Measurements from ENCODE around the gene CDYL2.

Gene CDYL2

GRCh38 chr16:80710918-80711317 lies 93.5 kb downstream of the CDYL2 start:
- ATAC-seq, result no peak
- no peak for TF ChIP-seq POU6F1 (CRISPR knock-in tag; IDR thresholded peaks at IDR 0.05; ENCODE audit: borderline replicate concordance, low read depth)

GRCh38 chr16:80708823-80709222 lies 95.6 kb downstream of the CDYL2 start:
- TF ChIP-seq ISL1 (CRISPR knock-in tag; IDR thresholded peaks at IDR 0.05) (no peak), RARB (CRISPR knock-in tag; IDR thresholded peaks at IDR 0.05) (no peak), ZFP3 (CRISPR knock-in tag; IDR thresholded peaks at IDR 0.05) (no peak), ZC3H10 (CRISPR knock-in tag; IDR thresholded peaks at IDR 0.05) (no peak), POU6F1 (CRISPR knock-in tag; IDR thresholded peaks at IDR 0.05; ENCODE audit: borderline replicate concordance, low read depth) (no peak), GLIS3 (CRISPR knock-in tag; IDR thresholded peaks at IDR 0.05) (no peak), TOX (CRISPR knock-in tag; IDR thresholded peaks at IDR 0.05; ENCODE audit: borderline replicate concordance) (no peak), ZNF70 (CRISPR knock-in tag; IDR thresholded peaks at IDR 0.05) (no peak), CSRNP3 (CRISPR knock-in tag; IDR thresholded peaks at IDR 0.05) (no peak), OSR1 (CRISPR knock-in tag; IDR thresholded peaks at IDR 0.05) (no peak), ZNF8 (CRISPR knock-in tag; IDR thresholded peaks at IDR 0.05) (no peak)
- no peak for ATAC-seq

- ATAC-seq, result no peak
- no peak for TF ChIP-seq ESRRG (CRISPR knock-in tag; IDR thresholded peaks at IDR 0.05)
- no peak for TF ChIP-seq CSDC2 (CRISPR knock-in tag; IDR thresholded peaks at IDR 0.05)
- no peak for TF ChIP-seq CSRNP3 (CRISPR knock-in tag; IDR thresholded peaks at IDR 0.05)
These were observed 96.7 kb downstream of the CDYL2 start for GRCh38 chr16:80707686-80708085.

GRCh38 chr16:80705596-80705995 lies 98.8 kb downstream of the CDYL2 start:
- ATAC-seq, result no peak
- TF ChIP-seq TOX (CRISPR knock-in tag; IDR thresholded peaks at IDR 0.05; ENCODE audit: borderline replicate concordance) (no peak), RARB (CRISPR knock-in tag; IDR thresholded peaks at IDR 0.05) (no peak), ARNTL (CRISPR knock-in tag; IDR thresholded peaks at IDR 0.05; ENCODE audit: borderline replicate concordance, low read depth) (no peak), TSHZ2 (CRISPR knock-in tag; IDR thresholded peaks at IDR 0.05) (no peak), ZC3H10 (CRISPR knock-in tag; IDR thresholded peaks at IDR 0.05) (no peak), OSR1 (CRISPR knock-in tag; IDR thresholded peaks at IDR 0.05) (no peak), ZFP3 (CRISPR knock-in tag; IDR thresholded peaks at IDR 0.05) (no peak), CREB5 (CRISPR knock-in tag; IDR thresholded peaks at IDR 0.05; ENCODE audit: low read depth) (no peak), GLIS3 (CRISPR knock-in tag; IDR thresholded peaks at IDR 0.05) (no peak), ZNF8 (CRISPR knock-in tag; IDR thresholded peaks at IDR 0.05) (no peak), CSDC2 (CRISPR knock-in tag; IDR thresholded peaks at IDR 0.05) (no peak), CSRNP3 (CRISPR knock-in tag; IDR thresholded peaks at IDR 0.05) (no peak), SNAI2 (CRISPR knock-in tag; IDR thresholded peaks at IDR 0.05) (no peak), ISL1 (CRISPR knock-in tag; IDR thresholded peaks at IDR 0.05) (no peak), TCF4 (CRISPR knock-in tag; IDR thresholded peaks at IDR 0.05; ENCODE audit: borderline replicate concordance) (no peak)

All from SK-N-SH treated with all-trans-retinoic acid at 6 μM for 48 hours (cell line).